ENCODE results near the gene MYRFL. TPM values are rescaled to one million over a fixed set of nuclear protein-coding genes. Genes with fewer than 3 reads are reported as not detected.

The MYRFL gene
- total and polyA plus RNA-seq, 2 of the 8 experiments (the other 6 are each of a cell fraction or from before 2014, with no cell fraction given) = 1.1 to 2.0 TPM

DNA sequence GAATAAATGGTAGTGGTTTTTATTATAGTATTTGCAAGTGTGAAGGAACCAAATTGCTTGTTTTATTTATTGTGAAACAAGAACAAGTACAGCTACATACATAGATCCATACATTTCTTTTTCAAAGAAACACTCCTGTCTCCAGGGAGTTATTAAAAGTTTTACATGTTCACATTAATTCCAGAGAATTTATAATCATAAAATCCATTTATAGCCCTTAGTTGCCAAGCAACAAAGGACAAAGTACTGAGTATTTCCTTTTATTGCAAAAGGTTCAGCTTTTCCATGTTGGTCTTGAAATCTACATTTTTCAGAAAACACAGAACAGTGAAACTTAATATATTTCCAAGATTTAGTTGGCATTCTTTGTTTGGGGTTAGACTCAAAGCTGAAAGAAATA, 9.5 kb downstream of the MYRFL start:
- TF ChIP-seq CHD2 (IDR thresholded peaks at IDR 0.05; ENCODE audit: low read length) (no peak), GABPA (IDR thresholded peaks at IDR 0.05; ENCODE audit: borderline replicate concordance, insufficient read depth, low read length) (no peak), ASH2L (IDR thresholded peaks at IDR 0.05; ENCODE audit: low read length) (no peak)
- POLR2A ChIA-PET (ENCODE audit: partially characterized antibody) = no interaction called here
- no peak overlapping the region for H3K9ac ChIP-seq (replicated peaks in 1 of 4; ENCODE audit: extremely low read depth in 1 of 4, low read depth in 3 of 4, low read length in 3 of 4)
- no peak overlapping the region for H3K18ac ChIP-seq (ENCODE audit: extremely low read depth, low read length)
- H2BK5ac ChIP-seq (ENCODE audit: low read depth, low read length) = no peak overlapping the region
- no peak overlapping the region for H3K14ac ChIP-seq (ENCODE audit: insufficient read length)
- DNase-seq (ENCODE audit: low read depth in 1 of 2, low spot score in 2 of 2) = no peak
- no peak overlapping the region for H4K91ac ChIP-seq (replicated peaks; ENCODE audit: insufficient read length, low read length)
- no peak overlapping the region for H3K4me3 ChIP-seq (ENCODE audit: extremely low read depth in 1 of 4, insufficient read depth in 2 of 4, low read depth in 3 of 4, low read length in 4 of 4)
- no peak overlapping the region for H4K5ac ChIP-seq (ENCODE audit: insufficient read length, low read depth, low read length)
- no peaks in the 10 kb centered on the region; the same call in 1 of the 2 replicates for H3K23me2 ChIP-seq (ENCODE audit: low read depth, low read length)
- no peak for FAIRE-seq
- H2BK120ac ChIP-seq (replicated peaks; ENCODE audit: low read depth, low read length) = no peak overlapping the region
- no peak overlapping the region for H3K23ac ChIP-seq (ENCODE audit: insufficient read length)
- CTCF ChIA-PET (ENCODE audit: partially characterized antibody) = interaction anchor here (0.5 to 1.2 kb wide), 2 partner anchors 14 to 55 kb away, joined by 3 read pairs; no protein-coding TSS in a partner anchor
- H2BK20ac ChIP-seq (ENCODE audit: low read length) = no peak overlapping the region
- no peaks in the 10 kb centered on the region; a peak in 1 of 7 replicates for H3K4me1 ChIP-seq (replicated peaks in 1 of 4; ENCODE audit: control insufficient read depth in 3 of 4, insufficient read depth in 4 of 4, low read length in 3 of 4)
- H2AK5ac ChIP-seq (ENCODE audit: low read depth, low read length) = no peak overlapping the region
- no peak overlapping the region for H2AFZ ChIP-seq (ENCODE audit: low read length)
- no peaks in the 10 kb centered on the region for H3K27me3 ChIP-seq (replicated peaks in 1 of 4; ENCODE audit: control insufficient read depth in 3 of 4, extremely low read depth in 1 of 4, insufficient read depth in 3 of 4, low read length in 3 of 4)
- H3K9me3 ChIP-seq (ENCODE audit: insufficient read depth in 2 of 2, low read depth in 1 of 2, low read length in 1 of 2) = no peaks in the 10 kb centered on the region
- H2BK12ac ChIP-seq (ENCODE audit: low read depth, low read length) = no peak overlapping the region
- H3K27ac ChIP-seq (ENCODE audit: low read depth, low read length) = no peak overlapping the region
- H3K4me2 ChIP-seq (ENCODE audit: insufficient read depth in 1 of 2, low read depth in 2 of 2, low read length in 2 of 2) = no peak overlapping the region
- no peaks in the 10 kb centered on the region for H3K79me1 ChIP-seq (ENCODE audit: low read depth, low read length)
- H3K36me3 ChIP-seq (ENCODE audit: control insufficient read depth in 2 of 4, insufficient read depth in 4 of 4, low read length in 3 of 4) = no peaks in the 10 kb centered on the region
- H2BK15ac ChIP-seq (ENCODE audit: low read length) = no peak overlapping the region
- no peak overlapping the region for H3K4ac ChIP-seq (replicated peaks; ENCODE audit: insufficient read length, low read depth, low read length)
- H4K8ac ChIP-seq (ENCODE audit: extremely low read depth, insufficient read depth, low read length) = no peak overlapping the region
- H4K20me1 ChIP-seq (replicated peaks in 1 of 2; ENCODE audit: control insufficient read depth in 1 of 2, insufficient read depth in 2 of 2, low read length in 2 of 2) = no peaks in the 10 kb centered on the region
- H3K56ac ChIP-seq (replicated peaks; ENCODE audit: insufficient read length, low read depth, low read length) = no peak overlapping the region
- no peaks in the 10 kb centered on the region for H3K79me2 ChIP-seq (ENCODE audit: control insufficient read depth in 1 of 2, insufficient read depth in 2 of 2, low read length in 2 of 2)
